ENCODE results near the gene JMJD8.
A peak's percentile ranks its signal among the peaks of the same experiment; 100 is the strongest.

JMJD8 gene

DNA sequence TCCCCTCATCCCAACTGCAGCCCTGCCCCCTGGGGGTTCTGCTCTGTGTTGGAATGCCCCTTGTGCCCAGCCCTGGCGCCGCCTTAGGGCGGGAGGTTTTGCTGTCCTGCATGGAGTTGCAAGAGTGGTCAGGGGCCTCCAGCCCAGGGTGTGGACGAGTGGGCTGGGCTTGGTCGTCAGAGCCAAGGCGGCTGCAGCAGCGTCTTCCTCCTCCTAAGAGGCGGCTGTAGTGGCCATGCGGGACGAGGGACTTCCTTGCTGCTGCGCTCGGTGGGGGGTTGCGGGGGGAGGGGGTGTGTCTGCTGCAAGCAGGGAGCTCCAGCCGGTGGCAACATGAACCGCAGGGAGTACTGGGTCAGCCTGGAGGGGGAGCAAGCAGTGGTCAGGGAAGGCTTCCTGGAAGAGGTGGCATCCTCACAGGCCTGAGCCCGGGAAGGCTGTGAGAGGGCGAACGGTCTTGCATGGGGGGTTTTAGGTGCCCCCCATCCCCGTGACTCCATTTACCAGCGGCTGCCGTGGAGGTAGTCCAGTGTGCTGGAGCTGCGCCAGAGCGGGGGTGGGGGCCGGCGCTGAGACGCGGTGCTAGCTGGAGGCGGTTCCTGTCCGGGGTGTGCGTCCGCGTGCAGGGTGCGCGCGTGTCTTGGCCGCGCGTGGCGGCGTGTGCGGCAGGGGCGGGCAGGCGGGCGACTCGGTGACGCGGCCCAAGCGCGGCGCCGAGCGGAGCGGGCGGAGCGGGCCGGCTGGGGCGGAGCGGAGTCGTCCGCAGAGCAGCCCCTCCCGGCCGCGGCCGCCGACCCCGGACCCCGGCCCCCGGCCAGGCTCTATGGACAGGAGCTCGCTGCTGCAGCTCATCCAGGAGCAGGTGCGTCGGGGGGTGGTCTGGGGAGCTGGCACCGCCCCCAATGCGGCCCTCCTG is 8.9 kb downstream of the JMJD8 start, which contains the start of gene RHBDL1:
RHBDL1 (plus strand) TSS at position 704 of the 916 bp plus-strand sequence; CDS start at position 824, 120 bp downstream.
- no peak for DNase-seq

DNA sequence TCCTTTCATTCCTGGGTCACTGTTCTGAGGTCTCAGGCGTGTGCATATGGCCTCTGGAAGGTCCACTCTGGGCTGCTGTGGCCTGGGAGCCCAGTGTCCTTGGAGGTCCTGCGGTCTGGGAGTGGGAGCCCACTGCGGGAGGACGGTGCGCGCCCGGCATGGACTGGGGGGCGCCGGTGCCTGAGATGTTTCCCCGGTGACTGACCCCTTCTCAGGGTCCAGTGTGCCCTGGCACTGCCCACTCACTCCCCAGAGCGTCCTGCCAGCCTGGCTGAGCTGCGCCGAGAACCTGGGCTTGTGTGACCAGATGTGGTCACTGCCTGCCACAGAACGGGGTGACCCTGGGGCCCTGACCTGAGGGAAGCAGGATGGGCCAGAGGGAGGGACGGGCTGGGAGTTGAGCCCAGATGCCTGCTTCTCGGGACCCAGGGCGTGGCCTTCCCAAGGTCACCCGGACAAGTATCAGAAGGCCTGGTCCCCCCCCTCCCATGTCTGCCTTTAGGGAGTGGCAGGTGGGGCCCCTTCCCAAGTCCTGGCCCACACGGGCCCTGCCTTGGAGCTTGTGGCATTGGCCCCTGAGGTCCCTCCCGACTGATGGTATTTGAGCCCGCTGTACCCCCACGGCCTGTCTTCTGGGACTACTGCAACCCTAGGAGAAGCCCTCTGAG is 9.8 kb downstream of the JMJD8 start:
- DNase-seq = no peak

DNA sequence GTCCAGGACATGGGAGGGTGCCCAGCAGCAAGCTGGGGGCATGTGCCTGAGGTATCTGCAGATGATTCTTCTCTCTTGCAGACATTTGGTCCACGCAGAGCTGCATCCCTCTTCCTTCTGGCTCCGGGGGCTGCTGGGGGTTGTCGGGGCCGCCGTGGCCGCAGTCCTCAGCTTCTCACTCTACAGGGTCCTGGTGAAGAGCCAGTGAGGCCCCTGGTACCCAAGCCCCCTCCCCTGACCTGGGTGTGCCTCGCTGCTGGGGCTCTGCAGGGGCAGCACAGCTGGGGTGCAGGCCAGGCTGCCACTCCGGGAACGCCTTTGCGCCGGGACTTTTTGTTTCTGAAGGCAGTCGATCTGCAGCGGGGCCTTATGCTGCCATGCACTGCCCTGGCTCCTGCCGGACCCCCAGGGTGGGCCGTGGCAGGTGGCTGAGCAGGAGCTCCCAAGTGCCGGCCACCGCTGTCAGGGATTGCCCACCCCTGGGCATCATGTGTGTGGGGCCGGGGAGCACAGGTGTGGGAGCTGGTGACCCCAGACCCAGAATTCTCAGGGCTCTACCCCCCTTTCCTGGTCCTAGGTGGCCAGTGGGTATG is 10.6 kb downstream of the JMJD8 start:
- DNase-seq = no peak

DNA sequence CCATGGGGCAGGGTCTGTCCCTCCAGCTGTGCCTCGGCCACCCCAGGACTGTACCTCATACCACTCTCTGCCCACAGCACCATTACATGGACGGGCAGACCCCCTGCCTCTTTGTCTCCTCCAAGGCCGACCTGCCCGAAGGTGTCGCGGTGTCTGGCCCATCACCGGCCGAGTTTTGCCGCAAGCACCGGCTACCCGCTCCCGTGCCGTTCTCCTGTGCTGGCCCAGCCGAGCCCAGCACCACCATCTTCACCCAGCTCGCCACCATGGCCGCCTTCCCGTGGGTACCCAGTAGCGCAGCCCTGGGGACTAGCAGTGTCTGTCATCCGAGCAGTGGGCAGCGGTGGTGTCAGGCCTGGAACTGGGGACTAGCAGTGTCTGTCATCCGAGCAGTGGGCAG is 11.3 kb downstream of the JMJD8 start:
- no peak for DNase-seq

DNA sequence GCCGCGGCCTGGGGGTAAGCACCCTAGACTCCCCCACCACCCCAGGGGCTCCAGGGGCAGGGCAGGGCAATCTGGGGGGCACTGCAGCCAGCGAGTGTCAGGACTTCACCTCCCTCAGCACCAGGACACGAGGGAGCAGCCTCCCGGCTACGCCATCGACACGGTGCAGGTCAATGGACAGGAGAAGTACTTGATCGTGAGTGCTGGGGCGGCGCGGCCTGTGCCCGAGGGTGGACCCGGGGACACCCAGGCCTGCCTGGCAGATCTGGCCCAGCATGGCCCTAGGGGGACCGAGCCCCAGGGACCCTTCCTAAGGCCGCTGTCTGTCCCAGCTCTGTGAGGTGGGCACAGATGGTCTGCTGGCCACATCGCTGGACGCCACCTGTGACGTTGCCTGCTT is 11.8 kb downstream of the JMJD8 start:
- no peak for DNase-seq

DNA sequence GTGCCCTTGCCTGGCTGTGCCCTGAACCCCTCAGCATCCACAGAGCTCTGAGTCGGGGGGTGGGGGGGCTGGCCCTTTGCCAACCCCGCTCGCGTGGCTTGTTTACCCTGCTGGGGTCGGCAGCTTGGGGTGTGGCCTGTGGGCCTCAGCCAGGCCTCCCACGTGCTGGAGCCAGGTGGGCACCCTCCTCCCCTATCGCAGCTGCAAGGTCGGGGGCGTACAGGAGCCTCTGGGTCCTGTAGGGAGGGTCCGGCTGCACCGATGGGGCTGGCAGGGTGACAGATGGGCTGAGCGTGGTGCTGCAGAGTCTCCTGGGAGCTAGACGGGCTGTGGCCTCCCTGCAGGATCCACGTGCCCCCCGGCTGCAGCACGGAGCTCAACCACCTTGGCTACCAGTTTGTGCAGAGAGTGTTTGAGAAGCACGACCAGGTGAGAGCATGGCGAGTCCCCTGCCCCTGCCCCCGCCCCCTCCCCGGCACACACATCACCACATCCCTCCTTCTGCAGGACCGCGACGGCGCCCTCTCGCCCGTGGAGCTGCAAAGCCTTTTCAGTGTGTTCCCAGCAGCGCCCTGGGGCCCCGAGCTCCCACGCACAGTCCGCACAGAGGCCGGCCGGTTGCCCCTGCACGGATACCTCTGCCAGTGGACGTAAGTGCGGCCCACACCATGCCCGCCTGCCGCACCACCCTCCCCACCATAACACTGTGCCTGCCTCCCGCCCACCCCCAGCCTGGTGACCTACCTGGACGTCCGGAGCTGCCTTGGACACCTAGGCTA is 12.6 kb downstream of the JMJD8 start:
- no peak for DNase-seq

DNA sequence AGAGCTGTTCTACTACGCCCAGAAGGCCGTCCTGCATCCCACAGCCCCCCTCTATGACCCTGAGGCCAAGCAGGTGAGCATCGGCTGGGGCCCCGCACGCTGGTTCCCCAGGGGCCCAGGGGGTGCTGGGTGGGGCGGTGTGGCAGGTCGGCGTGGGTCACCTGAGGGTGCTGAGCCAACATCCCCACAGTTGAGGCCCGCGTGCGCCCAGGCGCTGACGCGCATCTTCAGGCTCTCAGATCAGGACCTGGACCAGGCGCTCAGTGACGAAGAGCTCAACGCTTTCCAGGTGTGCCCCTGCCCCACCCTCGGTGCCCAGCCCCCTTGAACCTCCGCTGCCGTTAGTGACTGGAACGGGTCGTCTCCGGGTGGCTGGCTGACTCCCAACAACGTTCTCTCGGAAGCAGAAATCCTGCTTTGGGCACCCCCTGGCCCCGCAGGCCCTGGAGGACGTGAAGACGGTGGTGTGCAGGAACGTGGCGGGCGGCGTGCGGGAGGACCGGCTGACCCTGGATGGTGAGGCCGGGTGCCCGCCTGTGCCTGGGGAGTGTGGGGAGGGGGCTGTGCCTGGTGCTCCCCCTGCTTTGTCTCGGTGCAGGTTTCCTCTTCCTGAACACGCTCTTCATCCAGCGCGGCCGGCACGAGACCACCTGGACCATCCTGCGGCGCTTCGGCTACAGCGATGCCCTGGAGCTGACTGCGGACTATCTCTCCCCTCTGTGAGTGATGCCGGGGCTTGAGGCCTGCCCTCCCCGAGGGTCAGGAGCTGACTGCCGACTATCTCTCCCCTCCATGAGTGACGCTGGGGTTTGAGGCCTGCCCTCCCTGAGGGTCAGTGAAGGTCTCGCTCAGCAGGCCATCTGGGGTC is 13.4 kb downstream of the JMJD8 start:
- no peak for DNase-seq

DNA sequence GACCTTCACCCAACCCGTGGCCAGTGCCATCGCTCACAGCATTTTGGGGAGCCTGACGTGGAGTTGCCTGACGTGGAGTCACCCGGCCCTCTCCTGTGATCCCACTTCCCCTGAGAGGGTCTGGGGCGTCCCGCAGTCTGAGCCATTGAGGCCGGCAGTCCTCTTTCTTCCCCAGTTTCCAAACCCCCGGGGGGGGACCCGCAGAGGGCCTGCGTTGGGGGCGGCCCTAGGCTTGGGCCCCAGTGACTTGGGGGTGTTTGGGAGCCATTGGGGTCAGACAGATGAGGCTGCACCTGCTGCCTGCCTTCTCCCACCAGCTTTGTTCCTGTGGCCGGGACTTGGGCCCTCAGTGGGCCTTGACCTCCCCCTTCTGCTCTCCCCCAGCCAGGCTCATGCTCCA is 14.5 kb downstream of the JMJD8 start:
- no peak for DNase-seq

DNA sequence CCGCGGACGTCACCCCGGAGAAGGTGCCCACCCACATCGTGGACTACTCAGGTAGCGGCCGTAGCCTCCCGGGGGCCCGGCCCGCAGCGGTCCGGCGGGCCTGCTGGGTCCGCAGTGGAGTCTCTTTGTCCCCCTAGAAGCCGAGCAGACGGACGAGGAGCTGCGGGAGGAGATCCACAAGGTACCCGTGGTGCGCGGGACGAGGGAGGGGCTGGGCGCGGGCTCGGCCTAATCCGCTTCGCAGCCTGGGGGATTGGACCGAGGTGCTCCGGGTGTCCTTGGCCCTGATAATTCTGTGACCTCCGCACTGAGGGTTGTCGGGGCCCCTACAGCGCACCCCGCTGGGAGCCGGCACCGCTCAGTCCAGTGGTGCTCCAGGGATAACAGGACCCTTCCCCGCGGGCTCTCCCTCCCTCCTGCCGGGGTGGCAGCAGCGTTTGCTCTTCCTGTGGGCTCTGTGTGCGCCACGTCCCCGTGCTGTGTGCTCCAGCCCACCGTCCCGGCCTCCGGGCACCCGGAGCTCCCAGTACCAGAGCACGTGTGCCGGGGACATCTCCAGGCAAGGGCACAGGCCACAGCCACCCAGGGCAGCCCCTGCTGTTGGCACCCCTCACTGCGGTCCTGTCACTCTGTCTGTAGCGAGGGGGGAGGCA is 15.5 kb downstream of the JMJD8 start:
- DNase-seq = no peak

DNA sequence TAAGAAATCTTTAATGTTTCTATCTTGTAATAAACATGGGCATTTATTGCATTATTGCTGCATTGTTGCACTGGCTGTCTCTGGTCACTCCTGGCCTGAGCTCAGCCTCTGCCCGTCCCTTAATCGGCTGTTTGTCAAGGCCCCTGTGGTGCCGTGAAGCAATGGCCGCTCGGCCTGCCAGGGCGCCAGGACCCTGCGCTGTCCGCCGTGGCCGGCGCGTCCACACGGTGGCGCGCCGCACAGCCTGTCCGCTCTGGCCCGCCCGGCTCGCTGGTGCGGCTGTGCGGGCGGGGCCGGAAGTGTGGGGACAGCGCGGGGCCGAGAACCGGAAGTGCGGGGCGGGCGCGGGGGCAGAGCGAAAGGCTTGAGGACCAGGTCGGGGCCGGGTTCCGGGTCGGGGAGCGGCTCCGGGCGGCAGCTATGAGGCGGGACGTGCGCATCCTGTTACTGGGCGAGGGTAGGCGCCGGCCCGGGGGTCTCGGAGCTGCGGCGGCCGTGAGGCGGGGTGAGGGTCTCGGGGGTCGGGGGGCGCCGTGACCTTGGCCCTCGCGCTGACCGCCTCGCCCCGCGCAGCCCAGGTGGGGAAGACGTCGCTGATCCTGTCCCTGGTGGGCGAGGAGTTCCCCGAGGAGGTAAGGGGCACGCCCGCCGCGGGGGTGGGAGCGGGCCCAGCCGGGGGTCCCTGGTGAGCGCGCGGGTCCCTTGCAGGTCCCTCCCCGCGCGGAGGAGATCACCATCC is 16.2 kb downstream of the JMJD8 start, which contains the start of gene RHOT2:
RHOT2 (plus strand) TSS at position 353 of the 739 bp plus-strand sequence; CDS start at position 421, 68 bp downstream.
- DNase-seq = peak; percentile 95

DNA sequence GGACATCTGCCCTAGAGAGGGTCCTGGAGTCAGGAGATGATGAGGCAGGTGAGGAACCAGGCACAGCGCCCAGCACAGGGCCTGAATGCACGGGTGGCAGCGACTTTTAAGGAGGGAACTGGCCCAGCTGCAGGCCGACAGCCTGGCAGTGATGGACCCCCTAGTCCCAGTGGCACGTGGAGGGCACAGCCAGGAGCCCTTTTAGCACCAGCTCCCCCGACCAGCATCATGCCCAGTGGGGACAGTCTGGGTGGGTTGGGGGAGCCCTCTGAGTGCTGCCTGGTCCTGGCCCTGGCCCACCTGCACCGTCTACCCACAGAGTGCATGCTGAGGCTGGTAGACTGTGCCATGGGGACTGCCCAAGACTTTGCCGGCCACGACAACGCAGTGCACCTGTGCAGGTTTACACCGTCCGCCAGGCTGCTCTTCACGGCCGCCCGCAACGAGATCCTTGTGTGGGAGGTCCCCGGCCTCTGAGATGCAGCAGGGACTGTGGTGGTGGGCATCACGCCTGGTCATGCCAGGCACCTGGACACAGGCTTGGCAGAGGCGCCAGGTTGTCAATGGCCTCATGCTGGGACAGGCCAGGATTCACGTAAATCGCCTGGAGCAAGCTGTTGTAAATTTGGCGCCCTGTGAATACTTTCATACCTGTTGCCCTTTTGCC is 16.9 kb downstream of the JMJD8 start:
- DNase-seq = no peak

DNA sequence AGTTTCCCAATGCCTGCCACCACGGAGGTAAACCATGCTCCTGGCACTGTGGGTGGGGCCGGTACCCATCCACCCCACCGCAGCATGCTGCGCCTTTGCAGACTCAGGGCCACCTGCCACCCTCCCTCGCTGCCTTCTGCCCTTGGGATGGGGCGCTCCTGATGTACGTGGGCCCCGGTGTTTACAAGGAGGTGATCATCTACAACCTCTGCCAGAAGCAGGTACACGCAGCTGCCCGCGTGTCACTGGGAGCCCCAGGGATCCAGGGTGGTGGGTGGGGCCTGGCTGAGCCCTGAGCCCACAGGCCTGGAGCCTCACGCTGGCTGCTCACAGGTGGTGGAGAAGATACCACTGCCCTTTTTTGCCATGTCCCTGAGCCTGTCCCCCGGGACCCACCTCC is 17.6 kb downstream of the JMJD8 start:
- DNase-seq = no peak

DNA sequence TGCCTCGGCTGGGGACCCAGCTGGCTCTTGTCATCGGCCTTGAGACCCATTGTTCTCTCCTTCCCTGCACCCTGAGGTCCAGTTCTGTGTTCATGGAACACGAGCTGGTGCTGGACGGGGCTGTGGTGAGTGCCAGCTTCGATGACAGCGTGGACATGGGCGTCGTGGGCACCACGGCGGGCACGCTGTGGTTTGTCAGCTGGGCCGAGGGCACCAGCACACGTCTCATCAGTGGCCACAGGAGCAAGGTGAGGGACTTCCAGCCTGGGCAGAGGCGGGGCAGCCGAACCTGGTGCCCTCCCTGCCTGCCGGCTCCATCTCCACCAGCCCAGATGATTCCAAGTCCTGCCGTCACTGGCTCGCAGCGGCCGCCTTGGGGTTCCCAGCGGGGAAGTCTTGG is 21.5 kb downstream of the JMJD8 start:
- no peak for DNase-seq

DNA sequence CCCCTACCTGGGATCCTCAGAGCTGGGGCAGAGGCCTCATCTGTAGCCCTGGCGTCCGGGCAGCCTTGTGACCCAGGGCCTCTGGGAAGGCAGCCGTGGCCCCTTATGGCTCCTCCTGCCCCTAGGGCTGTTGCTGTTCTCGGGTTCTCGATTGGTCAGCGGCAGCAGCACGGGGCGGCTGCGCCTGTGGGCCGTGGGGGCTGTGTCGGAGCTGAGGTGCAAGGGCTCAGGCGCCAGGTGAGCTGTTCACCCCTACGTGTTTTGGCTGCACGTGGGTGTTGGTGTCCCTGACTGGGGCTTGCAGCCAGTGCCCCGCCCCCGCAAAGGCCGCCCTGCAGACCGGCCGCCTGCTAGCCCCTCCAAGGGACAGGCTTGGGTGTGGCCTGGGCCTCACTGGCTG is 22.0 kb downstream of the JMJD8 start:
- no peak for DNase-seq

DNA sequence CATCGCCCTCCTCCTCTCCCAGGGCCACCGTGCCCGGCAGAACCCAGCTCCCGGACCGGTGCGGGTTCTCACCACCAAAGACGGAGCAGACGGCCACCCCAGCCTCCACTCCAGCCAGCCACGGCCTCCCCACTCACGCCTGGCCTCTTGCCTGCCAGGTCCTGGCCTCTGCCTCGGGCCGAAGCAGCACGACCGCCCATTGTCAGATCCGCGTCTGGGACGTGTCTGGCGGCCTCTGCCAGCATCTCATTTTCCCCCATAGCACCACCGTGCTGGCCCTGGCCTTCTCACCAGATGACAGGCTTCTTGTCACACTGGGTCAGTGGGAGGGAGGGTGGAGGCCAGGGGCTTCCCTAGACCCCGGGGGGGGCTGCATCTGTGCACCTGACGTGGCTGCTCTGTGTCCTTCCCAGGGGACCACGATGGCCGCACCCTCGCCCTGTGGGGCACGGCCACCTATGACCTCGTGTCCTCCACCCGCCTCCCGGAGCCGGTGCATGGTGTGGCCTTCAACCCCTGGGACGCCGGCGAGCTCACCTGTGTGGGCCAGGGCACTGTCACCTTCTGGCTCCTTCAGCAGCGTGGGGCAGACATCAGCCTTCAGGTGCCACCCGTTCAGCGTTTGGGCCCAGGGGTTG is 22.8 kb downstream of the JMJD8 start:
- no peak for DNase-seq

DNA sequence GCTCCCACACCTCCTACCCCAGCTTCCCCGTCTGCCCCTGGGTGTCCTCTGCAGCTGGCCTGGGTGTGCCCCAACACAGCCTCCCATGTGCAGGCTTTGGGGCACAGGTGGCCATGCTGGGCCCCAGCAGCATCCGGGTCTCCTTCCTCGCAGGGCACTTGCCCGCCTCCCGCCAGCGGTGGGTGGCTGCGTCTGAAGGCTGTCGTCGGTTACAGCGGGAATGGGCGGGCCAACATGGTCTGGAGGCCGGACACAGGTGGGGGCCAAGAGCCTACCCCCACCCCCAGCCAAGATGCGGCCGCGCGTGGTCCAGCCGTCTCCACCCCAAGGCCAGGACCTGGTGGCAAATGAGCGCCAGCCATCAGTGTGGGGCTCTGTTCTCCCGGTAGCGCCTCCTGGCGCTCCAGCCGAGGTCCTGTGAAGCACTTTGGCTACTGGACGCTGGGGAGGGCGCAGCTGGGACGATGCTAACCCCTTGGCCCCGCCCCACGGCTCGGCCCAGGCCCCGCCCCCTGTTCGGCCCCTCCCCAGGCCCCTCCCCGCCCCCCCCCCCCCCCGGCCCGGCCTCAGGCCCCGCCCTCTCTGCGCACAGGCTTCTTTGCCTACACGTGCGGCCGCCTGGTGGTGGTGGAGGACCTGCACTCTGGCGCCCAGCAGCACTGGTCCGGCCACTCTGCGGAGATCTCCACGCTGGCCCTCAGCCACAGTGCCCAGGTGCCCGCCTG is 23.5 kb downstream of the JMJD8 start:
- peak; percentile 75 for DNase-seq

DNA sequence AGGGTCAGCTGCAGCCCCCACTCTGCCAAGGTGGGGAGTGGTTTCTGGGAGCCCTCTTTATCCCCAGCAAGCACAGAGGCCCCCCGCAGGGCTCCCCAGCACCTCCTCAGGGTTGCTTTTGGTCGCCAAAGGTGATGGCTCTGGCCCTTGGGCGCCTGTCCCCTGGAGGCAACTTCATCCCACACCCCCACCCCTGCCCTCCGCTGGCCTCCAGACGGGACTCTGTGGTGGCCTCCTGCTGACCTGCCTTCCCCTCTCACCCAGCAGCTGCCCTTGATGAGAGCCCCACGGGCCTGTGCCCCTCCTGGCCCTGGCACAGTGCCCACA is 24.0 kb downstream of the JMJD8 start:
- no peak for DNase-seq

DNA sequence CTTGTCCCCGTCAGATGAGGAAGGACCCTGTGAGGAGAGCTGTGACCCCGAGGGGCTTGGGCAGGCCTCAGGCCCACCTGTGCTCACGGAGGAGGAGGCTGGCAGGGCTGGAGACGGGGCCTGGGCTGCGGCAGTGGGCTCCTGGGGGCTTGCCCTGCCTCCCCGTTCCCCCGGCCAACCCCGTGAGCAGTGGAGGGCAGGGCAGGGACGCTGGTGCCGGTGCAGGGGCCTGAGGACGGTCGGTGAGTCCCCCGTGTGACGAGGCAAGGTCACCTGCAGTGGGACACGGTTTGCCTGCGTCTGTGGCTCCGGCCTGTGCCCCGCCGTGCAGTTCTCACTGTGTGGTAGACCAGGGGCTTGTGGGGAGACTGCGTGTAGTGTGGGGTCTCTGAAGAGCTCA is 24.5 kb downstream of the JMJD8 start:
- DNase-seq = no peak
